ENCODE data around the gene COL24A1.
"Not testable (repeated sequence)": the region's sequence is repeated elsewhere in the genome, so short reads cannot be mapped to it uniquely, and the experiment has no call there.

Gene COL24A1

DNA sequence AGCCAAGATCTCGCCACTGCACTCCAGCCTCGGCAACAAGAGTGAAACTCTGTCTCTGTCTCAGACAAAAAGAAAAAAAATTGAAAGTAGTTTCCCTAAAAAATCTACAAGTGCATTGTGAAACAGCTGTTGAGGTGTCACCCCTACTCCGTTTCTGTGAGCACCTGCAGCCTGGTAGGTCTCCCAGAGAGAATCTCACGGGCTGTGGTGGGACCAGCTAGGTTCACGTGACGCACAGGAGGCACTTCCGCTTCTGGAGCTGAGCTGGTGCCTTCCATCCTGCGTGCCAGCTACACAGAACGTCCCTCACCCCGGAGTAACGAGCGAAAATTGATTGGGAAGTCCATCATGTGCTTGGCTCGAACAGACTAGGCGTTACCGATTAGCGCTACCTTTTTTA lies 66.8 kb downstream of the COL24A1 start:
- H3K18ac ChIP-seq (ENCODE audit: low read length) = no peak overlapping the region
- DNase-seq = no peak
- no peak overlapping the region for H2AK5ac ChIP-seq (ENCODE audit: low read length)
- no peak overlapping the region for H3K4me2 ChIP-seq (ENCODE audit: low read length)
- no peak overlapping the region for H3K56ac ChIP-seq (ENCODE audit: low read length)
- WGBS (ENCODE audit: extremely low coverage, insufficient coverage, low lambda C conversion rate) = no CpG with 5 or more reads among the region's 16 CpGs
- no peak overlapping the region for H3K27ac ChIP-seq (ENCODE audit: low read depth, low read length)
- H3K79me1 ChIP-seq (ENCODE audit: low read length) = no peaks in the 10 kb centered on the region
- H3K9ac ChIP-seq (ENCODE audit: low read length) = no peak overlapping the region
- no peaks in the 10 kb centered on the region for H3K4me1 ChIP-seq (ENCODE audit: control insufficient read depth, low read depth, low read length)
- no peak overlapping the region for H3K4ac ChIP-seq (ENCODE audit: low read depth, low read length)
- no peak overlapping the region for H4K8ac ChIP-seq (ENCODE audit: low read depth, low read length)
- no peak overlapping the region for H2BK5ac ChIP-seq (ENCODE audit: low read length)
- H3K27me3 ChIP-seq (ENCODE audit: insufficient read depth, low read length, poor library complexity) = no peaks in the 10 kb centered on the region
- no peak overlapping the region for H2BK15ac ChIP-seq (replicated peaks; ENCODE audit: low read depth)
- H3K79me2 ChIP-seq (ENCODE audit: control insufficient read depth, insufficient read depth, low read length) = no peaks in the 10 kb centered on the region
- no peak overlapping the region for H3K4me3 ChIP-seq (ENCODE audit: low read length)
- H4K5ac ChIP-seq (ENCODE audit: low read length) = no peak overlapping the region
- H3K23ac ChIP-seq (ENCODE audit: low read length) = no peak overlapping the region
- no peak overlapping the region for H2BK120ac ChIP-seq (ENCODE audit: low read depth, low read length)
- H3K36me3 ChIP-seq (ENCODE audit: control insufficient read depth, insufficient read depth, low read length) = no peaks in the 10 kb centered on the region

- Histone ChIP-seq H3K79me1 (ENCODE audit: low read length) (no peaks in the 10 kb centered on the region), H3K56ac (ENCODE audit: low read length) (no peak overlapping the region), H3K4ac (ENCODE audit: low read depth, low read length) (no peak overlapping the region), H2AK5ac (ENCODE audit: low read length) (no peak overlapping the region), H4K8ac (ENCODE audit: low read depth, low read length) (no peak overlapping the region), H3K27me3 (ENCODE audit: insufficient read depth, low read length, poor library complexity) (no peaks in the 10 kb centered on the region), H3K4me1 (ENCODE audit: control insufficient read depth, low read depth, low read length) (no peaks in the 10 kb centered on the region), H2BK15ac (replicated peaks; ENCODE audit: low read depth) (no peak overlapping the region), H3K27ac (ENCODE audit: low read depth, low read length) (no peak overlapping the region), H2BK120ac (ENCODE audit: low read depth, low read length) (no peak overlapping the region), H2BK5ac (ENCODE audit: low read length) (no peak overlapping the region), H3K18ac (ENCODE audit: low read length) (no peak overlapping the region), H3K79me2 (ENCODE audit: control insufficient read depth, insufficient read depth, low read length) (no peaks in the 10 kb centered on the region), H3K23ac (ENCODE audit: low read length) (no peak overlapping the region), H3K4me3 (ENCODE audit: low read length) (no peak overlapping the region), H3K4me2 (ENCODE audit: low read length) (no peak overlapping the region), H3K36me3 (ENCODE audit: control insufficient read depth, insufficient read depth, low read length) (no peaks in the 10 kb centered on the region), H4K5ac (ENCODE audit: low read length) (no peak overlapping the region), H3K9ac (ENCODE audit: low read length) (no peak overlapping the region)
- no peak for DNase-seq
- no CpG with 5 or more reads among the region's 3 CpGs for WGBS (ENCODE audit: extremely low coverage, insufficient coverage, low lambda C conversion rate)
Observed at GRCh38 chr1:86085741-86086409, 70.7 kb downstream of the COL24A1 start.

- Histone ChIP-seq H3K27ac (ENCODE audit: low read depth, low read length) (no peak overlapping the region), H3K23ac (ENCODE audit: low read length) (no peak overlapping the region), H3K4me2 (ENCODE audit: low read length) (no peak overlapping the region), H3K4me1 (ENCODE audit: control insufficient read depth, low read depth, low read length) (no peaks in the 10 kb centered on the region), H2AK5ac (ENCODE audit: low read length) (no peak overlapping the region), H2BK120ac (ENCODE audit: low read depth, low read length) (no peak overlapping the region), H3K4me3 (ENCODE audit: low read length) (no peak overlapping the region), H3K36me3 (ENCODE audit: control insufficient read depth, insufficient read depth, low read length) (no peaks in the 10 kb centered on the region), H3K9ac (ENCODE audit: low read length) (no peak overlapping the region), H3K79me1 (ENCODE audit: low read length) (no peaks in the 10 kb centered on the region), H4K8ac (ENCODE audit: low read depth, low read length) (no peak overlapping the region), H3K56ac (ENCODE audit: low read length) (no peak overlapping the region), H2BK15ac (replicated peaks; ENCODE audit: low read depth) (no peak overlapping the region), H4K5ac (ENCODE audit: low read length) (no peak overlapping the region), H2BK5ac (ENCODE audit: low read length) (no peak overlapping the region), H3K79me2 (ENCODE audit: control insufficient read depth, insufficient read depth, low read length) (no peaks in the 10 kb centered on the region), H3K4ac (ENCODE audit: low read depth, low read length) (no peak overlapping the region), H3K27me3 (ENCODE audit: insufficient read depth, low read length, poor library complexity) (no peaks in the 10 kb centered on the region), H3K18ac (ENCODE audit: low read length) (no peak overlapping the region)
- no peak for DNase-seq
Observed at GRCh38 chr1:86084998-86085397, 71.6 kb downstream of the COL24A1 start.

- no peaks in the 10 kb centered on the region for H3K27me3 ChIP-seq (ENCODE audit: insufficient read depth, low read length, poor library complexity)
- H3K56ac ChIP-seq (ENCODE audit: low read length) = no peak overlapping the region
- H3K18ac ChIP-seq (ENCODE audit: low read length) = no peak overlapping the region
- H3K36me3 ChIP-seq (ENCODE audit: control insufficient read depth, insufficient read depth, low read length) = no peaks in the 10 kb centered on the region
- H3K4me1 ChIP-seq (ENCODE audit: control insufficient read depth, low read depth, low read length) = no peaks in the 10 kb centered on the region
- no peak overlapping the region for H3K4me3 ChIP-seq (ENCODE audit: low read length)
- H2BK120ac ChIP-seq (ENCODE audit: low read depth, low read length) = no peak overlapping the region
- no peak overlapping the region for H3K4ac ChIP-seq (ENCODE audit: low read depth, low read length)
- no peak overlapping the region for H2AK5ac ChIP-seq (ENCODE audit: low read length)
- H3K4me2 ChIP-seq (ENCODE audit: low read length) = no peak overlapping the region
- no peaks in the 10 kb centered on the region for H3K79me2 ChIP-seq (ENCODE audit: control insufficient read depth, insufficient read depth, low read length)
- no peak overlapping the region for H3K9ac ChIP-seq (ENCODE audit: low read length)
- no peak overlapping the region for H3K23ac ChIP-seq (ENCODE audit: low read length)
- no peak overlapping the region for H4K8ac ChIP-seq (ENCODE audit: low read depth, low read length)
- no peak overlapping the region for H2BK15ac ChIP-seq (replicated peaks; ENCODE audit: low read depth)
- no peak overlapping the region for H3K27ac ChIP-seq (ENCODE audit: low read depth, low read length)
- DNase-seq = peak; percentile 43
- H4K5ac ChIP-seq (ENCODE audit: low read length) = no peak overlapping the region
- no peak overlapping the region for H2BK5ac ChIP-seq (ENCODE audit: low read length)
- no peaks in the 10 kb centered on the region for H3K79me1 ChIP-seq (ENCODE audit: low read length)
Observed at GRCh38 chr1:86082183-86082582, 74.4 kb downstream of the COL24A1 start.

GRCh38 chr1:86072474-86072873 lies 84.1 kb downstream of the COL24A1 start:
- not testable (repeated sequence) for H3K79me2 ChIP-seq (ENCODE audit: control insufficient read depth, insufficient read depth, low read length); H3K4me3 ChIP-seq (ENCODE audit: low read length); H3K36me3 ChIP-seq (ENCODE audit: control insufficient read depth, insufficient read depth, low read length); H2BK120ac ChIP-seq (ENCODE audit: low read depth, low read length); H3K56ac ChIP-seq (ENCODE audit: low read length); H4K8ac ChIP-seq (ENCODE audit: low read depth, low read length); H3K27ac ChIP-seq (ENCODE audit: low read depth, low read length); H3K9ac ChIP-seq (ENCODE audit: low read length); H3K18ac ChIP-seq (ENCODE audit: low read length); H3K4me1 ChIP-seq (ENCODE audit: control insufficient read depth, low read depth, low read length); H3K4me2 ChIP-seq (ENCODE audit: low read length); H3K23ac ChIP-seq (ENCODE audit: low read length); H3K27me3 ChIP-seq (ENCODE audit: insufficient read depth, low read length, poor library complexity); H4K5ac ChIP-seq (ENCODE audit: low read length); H3K79me1 ChIP-seq (ENCODE audit: low read length); DNase-seq; H3K4ac ChIP-seq (ENCODE audit: low read depth, low read length); H2BK5ac ChIP-seq (ENCODE audit: low read length); H2BK15ac ChIP-seq (replicated peaks; ENCODE audit: low read depth); H2AK5ac ChIP-seq (ENCODE audit: low read length)
- no CpG with 5 or more reads among the region's 6 CpGs for WGBS (ENCODE audit: extremely low coverage, insufficient coverage, low lambda C conversion rate)

DNA sequence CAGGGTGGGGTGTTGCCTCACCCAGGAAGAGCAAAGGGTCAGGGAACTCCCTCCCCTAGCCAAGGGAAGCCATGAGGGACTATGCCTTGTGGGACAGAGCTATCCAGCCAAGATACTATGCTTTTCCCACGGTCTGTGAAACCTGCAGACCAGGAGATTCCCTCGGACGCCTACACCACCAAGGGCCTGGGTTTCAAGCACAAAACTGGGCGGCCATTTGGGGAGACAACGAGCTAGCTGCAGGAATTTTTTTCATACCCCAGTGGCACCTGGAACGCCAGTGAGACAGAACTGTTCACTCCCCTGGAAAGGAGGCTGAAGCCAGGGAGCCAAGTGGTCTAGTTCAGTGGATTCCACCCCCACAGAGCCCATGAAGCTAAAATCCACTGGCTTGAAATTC lies 84.7 kb downstream of the COL24A1 start:
- DNase-seq; H3K79me2 ChIP-seq (ENCODE audit: control insufficient read depth, insufficient read depth, low read length); H4K8ac ChIP-seq (ENCODE audit: low read depth, low read length); H3K4me1 ChIP-seq (ENCODE audit: control insufficient read depth, low read depth, low read length); H3K56ac ChIP-seq (ENCODE audit: low read length); H3K18ac ChIP-seq (ENCODE audit: low read length); H3K4ac ChIP-seq (ENCODE audit: low read depth, low read length); H3K23ac ChIP-seq (ENCODE audit: low read length); H2AK5ac ChIP-seq (ENCODE audit: low read length); H2BK15ac ChIP-seq (replicated peaks; ENCODE audit: low read depth); H3K27ac ChIP-seq (ENCODE audit: low read depth, low read length); H3K79me1 ChIP-seq (ENCODE audit: low read length); H3K4me2 ChIP-seq (ENCODE audit: low read length); H3K9ac ChIP-seq (ENCODE audit: low read length); H4K5ac ChIP-seq (ENCODE audit: low read length); H2BK120ac ChIP-seq (ENCODE audit: low read depth, low read length); H2BK5ac ChIP-seq (ENCODE audit: low read length); H3K36me3 ChIP-seq (ENCODE audit: control insufficient read depth, insufficient read depth, low read length); H3K27me3 ChIP-seq (ENCODE audit: insufficient read depth, low read length, poor library complexity); H3K4me3 ChIP-seq (ENCODE audit: low read length): not testable (repeated sequence)
- no CpG with 5 or more reads among the region's 6 CpGs for WGBS (ENCODE audit: extremely low coverage, insufficient coverage, low lambda C conversion rate)

Data from mesendoderm (in vitro differentiated cells).